HEK293 (cell line): ENCODE measurements around the gene ZNF618.

ENCODE experiments used
- CTCF ChIA-PET: fragments of 350-600 bp; formaldehyde crosslinking; extraction: SDS; loops from one replicate; lab custom pipeline; 2021; ENCODE audit warnings: antibody characterized with exemption; lab: Yijun Ruan, JAX
- POLR2A ChIA-PET: fragments of 300-600 bp; formaldehyde crosslinking; extraction: SDS; loops from one replicate; lab custom pipeline; 2020; ENCODE audit warnings: antibody characterized with exemption, inconsistent platforms; lab: Yijun Ruan, JAX
- H3K27ac ChIP-seq: fragments of 200-500 bp; sonication (Bioruptor generic); 2 replicates; pipeline ENCODE4 v1.5.1; 2014; ENCODE audit warnings: low read depth, low read length, control low read depth, inconsistent platforms; ENCODE audit errors: extremely low read depth
- H3K36me3 ChIP-seq, 2 experiments: fragments of 200-500 bp in 1 of 2; sonication (Bioruptor generic) in 1 of 2; 1 replicate in 1 of 2; 2 replicates in 1 of 2; pipeline ENCODE4 v1.5.1; 2014 to 2017; ENCODE audit warnings: inconsistent platforms in 2 of 2, low read length in 2 of 2; ENCODE audit not compliant: control insufficient read depth in 2 of 2, insufficient read depth in 1 of 2
- H3K4me1 ChIP-seq: fragments of 200-500 bp; sonication (Bioruptor generic); 2 replicates; pipeline ENCODE4 v1.5.1; 2014; ENCODE audit warnings: mild to moderate bottlenecking, low read length, inconsistent platforms; ENCODE audit not compliant: control insufficient read depth, insufficient read depth
- H3K4me3 ChIP-seq: 2 replicates; pipeline ENCODE4 v1.5.1; 2011; ENCODE audit warnings: low read depth, mild to moderate bottlenecking, control low read depth, low read length, moderate library complexity
- H3K9me3 ChIP-seq: fragments of 200-500 bp; sonication (Bioruptor generic); 2 replicates; pipeline ENCODE4 v1.5.1; 2014; ENCODE audit warnings: low read depth, low read length, inconsistent platforms; ENCODE audit not compliant: control insufficient read depth, insufficient read depth
- ELK4 ChIP-seq: IDR thresholded peaks from 2 replicates; pipeline ENCODE4 v1.6.1; 2011; ENCODE audit warnings: mild to moderate bottlenecking, low read depth, low read length, borderline replicate concordance
- RBAK ChIP-seq: fragments of 450-650 bp; formaldehyde crosslinking; IDR thresholded peaks from 2 replicates; pipeline ENCODE4 v1.5.1; 2016; ENCODE audit warnings: missing biosample characterization, missing genetic modification characterization
- YY2 ChIP-seq: fragments of 450-650 bp; formaldehyde crosslinking; IDR thresholded peaks from 2 replicates; pipeline ENCODE4 v1.5.1; 2016; ENCODE audit warnings: missing biosample characterization, missing genetic modification characterization
- ZBTB1 ChIP-seq: fragments of 450-650 bp; formaldehyde crosslinking; IDR thresholded peaks from 2 replicates; pipeline ENCODE4 v1.5.1; 2016; ENCODE audit warnings: missing biosample characterization, missing genetic modification characterization
- ZNF133 ChIP-seq: fragments of 450-650 bp; formaldehyde crosslinking; IDR thresholded peaks from 2 replicates; pipeline ENCODE4 v1.5.1; 2016; ENCODE audit warnings: missing biosample characterization, missing genetic modification characterization
- ZNF311 ChIP-seq: fragments of 450-650 bp; formaldehyde crosslinking; IDR thresholded peaks from 2 replicates; pipeline ENCODE4 v1.5.1; 2017; ENCODE audit warnings: missing biosample characterization, missing genetic modification characterization, borderline replicate concordance
- ZNF518A ChIP-seq: fragments of 450-650 bp; formaldehyde crosslinking; conservative IDR thresholded peaks from 2 replicates; pipeline ENCODE4 v1.5.1; 2016; ENCODE audit warnings: low read depth, missing biosample characterization, missing genetic modification characterization
- ZNF544 ChIP-seq: fragments of 450-650 bp; formaldehyde crosslinking; IDR thresholded peaks from 2 replicates; pipeline ENCODE4 v1.5.0; 2017; ENCODE audit warnings: missing biosample characterization, missing genetic modification characterization
- ZNF558 ChIP-seq: fragments of 450-650 bp; formaldehyde crosslinking; IDR thresholded peaks from 2 replicates; pipeline ENCODE4 v1.5.1; 2016; ENCODE audit warnings: missing biosample characterization, missing genetic modification characterization
- ZNF626 ChIP-seq: fragments of 450-650 bp; sonication (Bioruptor Pico); formaldehyde crosslinking; IDR thresholded peaks from 2 replicates; pipeline ENCODE4 v1.5.1; 2018; ENCODE audit warnings: missing biosample characterization, missing genetic modification characterization, inconsistent platforms
- ZNF660 ChIP-seq: fragments of 450-650 bp; IDR thresholded peaks from 2 replicates; pipeline ENCODE4 v1.5.1; 2018; ENCODE audit warnings: missing biosample characterization, mild to moderate bottlenecking, missing genetic modification characterization
- ZNF701 ChIP-seq: fragments of 450-650 bp; formaldehyde crosslinking; IDR thresholded peaks from 2 replicates; pipeline ENCODE4 v1.5.1; 2016; ENCODE audit warnings: missing biosample characterization, missing genetic modification characterization
- ZNF707 ChIP-seq: fragments of 450-650 bp; formaldehyde crosslinking; IDR thresholded peaks from 2 replicates; pipeline ENCODE4 v1.5.1; 2016; ENCODE audit warnings: missing biosample characterization, missing genetic modification characterization
- ZNF785 ChIP-seq: fragments of 450-650 bp; formaldehyde crosslinking; IDR thresholded peaks from 2 replicates; pipeline ENCODE4 v1.5.1; 2016; ENCODE audit warnings: missing biosample characterization, missing genetic modification characterization
- ZSCAN30 ChIP-seq: fragments of 450-650 bp; IDR thresholded peaks from 2 replicates; pipeline ENCODE4 v1.5.1; 2018; ENCODE audit warnings: missing biosample characterization, mild to moderate bottlenecking, missing genetic modification characterization, moderate library complexity
- TF ChIP-seq, protein P1 (sequence below): fragments of 450-650 bp; formaldehyde crosslinking; IDR thresholded peaks from 2 replicates; pipeline ENCODE4 v1.5.1; 2016; ENCODE audit warnings: missing biosample characterization, missing genetic modification characterization, low read depth
- TF ChIP-seq, protein P2 (sequence below): fragments of 450-650 bp; formaldehyde crosslinking; IDR thresholded peaks from 2 replicates; pipeline ENCODE4 v1.5.1; 2016; ENCODE audit warnings: missing biosample characterization, missing genetic modification characterization

The ZNF618 gene

DNA sequence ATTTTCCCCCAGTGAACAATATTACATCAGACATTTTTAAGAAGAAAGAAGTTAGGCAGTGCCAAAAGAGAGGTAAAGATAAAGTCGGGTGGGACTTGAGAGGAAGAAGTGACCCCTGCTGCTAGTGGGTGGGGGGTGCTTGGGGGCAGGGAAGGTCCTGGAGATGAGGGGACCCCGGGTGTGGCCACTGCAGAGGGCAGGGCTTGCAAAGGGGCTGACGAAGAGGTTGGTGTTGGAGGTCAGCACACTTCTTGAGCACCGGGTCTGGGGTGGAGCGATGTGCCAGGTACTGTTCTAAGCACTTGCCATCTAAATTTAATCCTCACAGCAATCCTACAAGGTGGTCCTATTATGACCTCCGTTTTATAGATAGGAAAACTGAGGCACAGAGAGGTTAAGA lies 140.0 kb downstream of the ZNF618 start:
- H3K4me3 ChIP-seq, result no peak overlapping the region
- ChIA-PET CTCF (no interaction called here), POLR2A (no interaction called here)
- TF ChIP-seq ZNF707 (tag by site-specific recombination), result no peak
- TF ChIP-seq, protein P1, sequence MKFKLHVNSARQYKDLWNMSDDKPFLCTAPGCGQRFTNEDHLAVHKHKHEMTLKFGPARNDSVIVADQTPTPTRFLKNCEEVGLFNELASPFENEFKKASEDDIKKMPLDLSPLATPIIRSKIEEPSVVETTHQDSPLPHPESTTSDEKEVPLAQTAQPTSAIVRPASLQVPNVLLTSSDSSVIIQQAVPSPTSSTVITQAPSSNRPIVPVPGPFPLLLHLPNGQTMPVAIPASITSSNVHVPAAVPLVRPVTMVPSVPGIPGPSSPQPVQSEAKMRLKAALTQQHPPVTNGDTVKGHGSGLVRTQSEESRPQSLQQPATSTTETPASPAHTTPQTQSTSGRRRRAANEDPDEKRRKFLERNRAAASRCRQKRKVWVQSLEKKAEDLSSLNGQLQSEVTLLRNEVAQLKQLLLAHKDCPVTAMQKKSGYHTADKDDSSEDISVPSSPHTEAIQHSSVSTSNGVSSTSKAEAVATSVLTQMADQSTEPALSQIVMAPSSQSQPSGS (tag by site-specific recombination), result no peak
- no peak for TF ChIP-seq ZNF311 (tag by site-specific recombination)
- peaks cover 0 to 32% of the 10 kb centered on the region in 2 experiments; a peak in 1 of 3 replicates for H3K36me3 ChIP-seq
- H3K9me3 ChIP-seq, result no peaks in the 10 kb centered on the region
- H3K4me1 ChIP-seq, result no peaks in the 10 kb centered on the region
- no peak overlapping the region for H3K27ac ChIP-seq

GRCh38 chr9:114016629-114017423 lies 140.7 kb downstream of the ZNF618 start:
- Histone ChIP-seq H3K9me3 (no peaks in the 10 kb centered on the region), H3K36me3 (peaks cover 0 to 28% of the 10 kb centered on the region in 2 experiments; a peak in 1 of 3 replicates), H3K27ac (no peak overlapping the region), H3K4me3 (no peak overlapping the region)
- CTCF ChIA-PET, result no interaction called here
- TF ChIP-seq ZNF133 (tag by site-specific recombination) (no peak), ZNF660 (tag by site-specific recombination) (no peak), ZNF518A (tag by site-specific recombination) (no peak), ZNF785 (tag by site-specific recombination) (no peak), ZNF544 (tag by site-specific recombination) (no peak), ZNF701 (tag by site-specific recombination) (no peak), YY2 (no peak), ZNF558 (tag by site-specific recombination) (no peak), ZSCAN30 (tag by site-specific recombination) (no peak), ELK4 (no peak), ZNF626 (tag by site-specific recombination) (no peak), RBAK (no peak), ZBTB1 (tag by site-specific recombination) (no peak)
- TF ChIP-seq, protein P2, sequence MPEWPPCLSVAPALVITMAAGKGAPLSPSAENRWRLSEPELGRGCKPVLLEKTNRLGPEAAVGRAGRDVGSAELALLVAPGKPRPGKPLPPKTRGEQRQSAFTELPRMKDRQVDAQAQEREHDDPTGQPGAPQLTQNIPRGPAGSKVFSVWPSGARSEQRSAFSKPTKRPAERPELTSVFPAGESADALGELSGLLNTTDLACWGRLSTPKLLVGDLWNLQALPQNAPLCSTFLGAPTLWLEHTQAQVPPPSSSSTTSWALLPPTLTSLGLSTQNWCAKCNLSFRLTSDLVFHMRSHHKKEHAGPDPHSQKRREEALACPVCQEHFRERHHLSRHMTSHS (tag by site-specific recombination), result no peak
- TF ChIP-seq, all 188 proteins: peak for 0
- no peaks in the 10 kb centered on the region for H3K4me1 ChIP-seq
- POLR2A ChIA-PET, result no interaction called here
